A549 (cell line): Measurements from ENCODE around the gene NYAP1.

ENCODE experiments used
- CTCF ChIP-seq: fragments of >200 bp; sonication (Bioruptor Twin); formaldehyde crosslinking; IDR thresholded peaks from 3 replicates; pipeline ENCODE4 v1.5.1; 2016
- POLR2A ChIP-seq: IDR thresholded peaks from 2 replicates; pipeline ENCODE4 v1.6.1; 2012; ENCODE audit warnings: mild to moderate bottlenecking, low read length
- SMC3 ChIP-seq: fragments of >200 bp; sonication (Bioruptor Twin); formaldehyde crosslinking; IDR thresholded peaks from 3 replicates; pipeline ENCODE4 v1.6.1; 2018; ENCODE audit warnings: inconsistent platforms

GRCh38 chr7:100471021-100471420 is 12.7 kb upstream of the NYAP1 start:
- TF ChIP-seq POLR2A (no peak), CTCF (no peak), SMC3 (no peak)
